ENCODE measurements around the gene MIF4GD. TPM values are rescaled to one million over a fixed set of nuclear protein-coding genes. Genes with fewer than 3 reads are reported as not detected.
"Not testable (repeated sequence)": the region's sequence is repeated elsewhere in the genome, so short reads cannot be mapped to it uniquely, and the experiment has no call there.

Gene MIF4GD
- total RNA-seq, 1 experiment from 2014 or later, result 8.6 TPM

DNA sequence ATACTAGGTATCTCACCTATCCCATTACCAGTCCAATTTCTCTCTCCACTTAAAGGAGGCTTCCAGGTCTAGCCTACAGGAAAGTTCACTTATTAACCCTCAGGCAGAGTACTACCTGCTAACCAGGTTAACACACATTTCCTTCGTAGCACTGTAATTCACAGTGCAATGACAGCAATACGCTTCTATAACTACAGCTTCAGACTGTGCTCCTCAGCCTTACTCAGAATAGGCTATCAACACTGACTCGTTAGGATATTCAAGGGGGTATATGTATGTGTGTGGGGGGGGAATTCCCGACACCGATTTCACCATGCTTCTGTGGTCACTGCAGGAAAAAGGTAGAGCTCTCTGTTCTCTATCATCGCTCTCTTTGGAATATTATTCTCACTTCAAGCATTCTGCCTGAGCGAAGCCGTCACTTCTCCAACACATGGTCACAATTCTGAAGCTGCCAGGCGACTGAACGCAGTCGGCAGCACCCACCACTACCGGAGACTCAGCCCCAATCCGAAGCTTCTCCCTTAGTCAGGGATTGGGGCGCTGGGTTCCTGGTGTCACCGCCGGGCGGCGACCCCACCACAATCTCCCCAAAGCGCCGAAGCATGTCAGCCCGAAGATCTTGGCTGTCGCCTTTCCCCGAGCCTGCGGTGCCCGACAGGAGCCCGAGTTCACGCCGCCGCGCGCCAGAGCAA is 10.2 kb downstream of the MIF4GD start:
- no peak for DNase-seq (ENCODE audit: low read depth)

DNA sequence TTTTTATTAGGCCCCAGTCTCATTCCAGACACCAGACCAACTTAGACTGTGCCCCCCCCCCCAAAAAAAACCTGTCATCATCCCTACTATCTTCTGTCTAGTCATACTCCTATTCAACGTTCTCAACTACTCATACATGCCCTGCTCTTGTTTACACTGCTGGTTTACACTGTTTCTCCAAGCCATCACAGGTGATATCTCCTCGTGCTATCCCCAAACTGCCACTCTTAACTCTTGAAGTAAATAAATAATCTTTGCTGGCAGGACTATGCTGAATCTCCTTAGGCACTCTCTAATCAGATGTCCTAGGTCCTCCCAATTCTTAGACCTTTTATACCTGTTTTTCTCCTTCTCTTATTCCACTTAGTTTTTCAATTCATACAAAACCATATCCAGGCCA is 13.8 kb downstream of the MIF4GD start:
- not testable (repeated sequence) for DNase-seq (ENCODE audit: low read depth)

DNA sequence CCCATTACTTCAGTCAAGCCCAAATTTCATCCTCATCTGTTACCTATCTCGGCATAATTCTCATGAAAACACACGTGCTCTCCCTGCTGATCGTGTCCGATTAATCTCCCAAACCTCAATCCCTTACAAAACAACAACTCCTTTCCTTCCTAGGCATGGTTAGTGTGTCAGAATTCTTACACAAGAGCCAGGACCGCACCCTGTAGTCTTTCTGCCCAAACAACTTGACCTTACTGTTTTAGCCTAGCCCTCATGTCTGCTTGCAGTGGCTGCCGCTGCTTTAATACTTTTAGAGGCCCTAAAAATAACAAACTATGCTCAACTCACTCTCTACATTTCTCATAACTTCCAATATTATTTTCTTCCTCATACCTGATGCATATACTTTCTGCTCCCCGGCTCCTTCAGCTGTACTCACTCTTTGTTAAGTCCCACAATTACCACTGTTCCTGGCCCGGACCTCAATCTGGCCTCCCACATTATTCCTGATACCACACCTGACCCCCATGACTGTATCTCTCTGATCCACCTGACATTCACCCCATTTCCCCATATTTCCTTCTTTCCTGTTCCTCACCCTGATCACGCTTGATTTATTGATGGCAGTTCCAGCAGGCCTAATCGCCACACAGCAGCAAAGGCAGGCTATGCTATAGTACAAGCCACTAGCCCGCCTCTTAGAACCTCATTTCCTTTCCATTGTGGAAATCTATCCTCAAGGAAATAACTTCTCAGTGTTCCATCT is 14.9 kb downstream of the MIF4GD start:
- not testable (repeated sequence) for DNase-seq (ENCODE audit: low read depth)

DNA sequence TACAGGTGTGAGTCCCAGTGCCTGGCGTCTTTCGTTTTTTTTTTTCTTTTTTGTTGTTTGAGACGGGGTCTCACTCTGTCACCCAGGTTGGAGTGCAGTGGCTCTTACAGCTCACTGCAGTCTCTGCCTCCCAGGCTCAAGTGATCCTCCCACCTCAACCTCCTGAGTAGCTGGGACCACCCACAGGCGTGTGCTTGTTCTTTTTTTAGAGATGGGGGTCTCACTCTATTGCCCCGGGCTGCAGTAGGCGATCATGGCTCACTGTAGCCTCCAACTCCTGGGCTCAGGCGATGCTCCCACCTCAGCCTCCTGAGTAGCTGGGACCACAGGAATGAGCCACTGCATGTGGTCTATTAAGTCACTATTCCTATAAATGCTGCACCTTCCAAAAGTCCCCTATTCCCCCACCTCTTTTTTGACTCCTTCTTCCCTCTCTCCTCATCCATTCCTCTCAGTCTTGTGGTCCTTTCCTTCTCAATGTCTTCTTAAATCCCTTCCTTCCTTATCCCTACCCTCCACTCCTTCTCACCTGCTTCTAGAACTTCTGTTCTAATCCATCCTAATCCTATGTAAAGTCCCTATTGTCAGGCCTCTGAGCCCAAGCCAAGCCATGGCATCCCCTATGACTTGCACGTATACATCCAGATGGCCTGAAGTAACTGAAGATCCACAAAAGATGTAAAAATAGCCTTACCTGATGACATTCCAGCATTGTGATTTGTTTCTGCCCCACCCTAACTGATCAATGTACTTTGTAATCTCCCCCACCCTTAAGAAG is 18.8 kb downstream of the MIF4GD start:
- no peak for DNase-seq (ENCODE audit: low read depth)

DNA sequence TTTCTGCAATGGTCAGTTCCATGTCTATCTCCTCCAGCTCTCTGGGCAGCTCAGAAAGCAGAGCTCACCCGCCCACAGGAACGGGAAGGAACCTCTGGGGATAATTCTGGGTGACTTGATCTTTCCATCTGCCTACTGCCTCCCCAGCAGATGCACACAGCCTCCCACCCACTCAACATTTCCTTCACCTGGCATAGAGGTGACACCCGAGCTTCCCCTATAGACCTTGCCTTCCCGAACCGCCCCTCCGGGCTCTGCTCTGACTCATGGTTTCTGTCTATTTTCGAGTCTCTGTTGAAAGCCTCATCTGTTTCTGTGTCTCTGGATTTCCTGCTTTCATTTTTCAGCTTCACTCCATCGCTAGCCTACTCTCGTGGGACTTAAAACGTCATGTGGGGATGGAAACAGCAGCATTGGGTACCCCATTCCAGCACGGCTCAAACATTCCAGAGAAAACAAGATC is 21.0 kb downstream of the MIF4GD start:
- DNase-seq (ENCODE audit: low read depth), result peak; percentile 85

DNA sequence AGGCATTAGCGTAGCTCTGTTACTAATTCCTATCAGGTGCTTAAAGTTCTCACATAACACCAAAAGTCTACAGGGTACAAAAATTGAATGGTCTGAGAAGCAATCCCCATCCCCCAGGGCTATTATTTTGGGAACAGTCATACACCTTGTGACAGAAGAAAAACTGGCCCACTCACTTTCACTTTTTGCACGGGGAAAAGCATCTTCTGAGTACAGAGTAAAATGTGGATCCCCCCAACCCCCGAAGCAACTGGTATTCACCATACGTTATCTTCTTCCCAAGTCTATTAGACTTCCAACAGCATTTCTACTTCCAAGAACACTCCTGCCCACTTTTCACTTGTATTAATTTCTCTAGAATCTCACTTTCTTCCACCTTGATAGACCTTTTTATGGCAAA is 21.5 kb downstream of the MIF4GD start:
- DNase-seq (ENCODE audit: low read depth), result no peak

DNA sequence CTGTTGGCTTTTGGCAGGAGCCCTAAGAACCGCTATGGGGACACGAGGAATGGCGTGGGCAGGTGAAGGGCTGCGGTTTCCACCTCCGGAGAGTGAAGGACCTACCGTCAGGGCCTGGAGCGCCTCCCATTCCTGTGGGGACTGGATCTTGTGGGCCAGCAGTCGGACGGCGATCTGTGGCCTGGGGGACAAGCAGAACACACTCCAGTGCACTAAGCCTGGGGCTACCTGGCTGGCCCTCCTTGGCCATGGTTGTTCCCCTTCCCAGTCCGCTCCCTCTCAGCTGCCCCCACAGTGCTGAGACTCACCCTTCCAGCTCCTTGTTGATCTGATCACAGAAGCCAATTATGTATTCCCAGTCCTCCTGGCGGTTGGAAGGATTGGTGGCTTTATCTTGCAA is 24.6 kb downstream of the MIF4GD start:
- no peak for DNase-seq (ENCODE audit: low read depth)

DNA sequence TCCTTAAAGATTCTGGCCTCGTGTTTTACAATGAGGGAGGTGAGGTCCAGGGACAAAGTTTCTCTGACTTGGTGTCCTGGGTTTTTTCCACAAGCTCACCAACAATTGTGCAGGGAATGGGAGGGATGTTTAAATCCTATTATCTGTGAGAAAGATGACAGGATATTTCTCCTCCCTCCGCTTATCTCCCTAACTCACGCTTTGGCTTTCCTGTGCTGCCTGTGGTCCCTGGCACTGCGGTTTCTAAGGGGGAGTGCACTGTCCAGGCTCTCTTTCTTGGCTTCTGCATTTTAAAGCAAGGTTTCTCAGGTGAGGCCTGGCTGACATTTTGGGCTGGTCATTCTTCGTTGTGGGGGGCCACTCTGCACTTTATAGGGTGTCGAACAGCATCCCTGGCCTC is 26.0 kb downstream of the MIF4GD start:
- DNase-seq (ENCODE audit: low read depth), result no peak

DNA sequence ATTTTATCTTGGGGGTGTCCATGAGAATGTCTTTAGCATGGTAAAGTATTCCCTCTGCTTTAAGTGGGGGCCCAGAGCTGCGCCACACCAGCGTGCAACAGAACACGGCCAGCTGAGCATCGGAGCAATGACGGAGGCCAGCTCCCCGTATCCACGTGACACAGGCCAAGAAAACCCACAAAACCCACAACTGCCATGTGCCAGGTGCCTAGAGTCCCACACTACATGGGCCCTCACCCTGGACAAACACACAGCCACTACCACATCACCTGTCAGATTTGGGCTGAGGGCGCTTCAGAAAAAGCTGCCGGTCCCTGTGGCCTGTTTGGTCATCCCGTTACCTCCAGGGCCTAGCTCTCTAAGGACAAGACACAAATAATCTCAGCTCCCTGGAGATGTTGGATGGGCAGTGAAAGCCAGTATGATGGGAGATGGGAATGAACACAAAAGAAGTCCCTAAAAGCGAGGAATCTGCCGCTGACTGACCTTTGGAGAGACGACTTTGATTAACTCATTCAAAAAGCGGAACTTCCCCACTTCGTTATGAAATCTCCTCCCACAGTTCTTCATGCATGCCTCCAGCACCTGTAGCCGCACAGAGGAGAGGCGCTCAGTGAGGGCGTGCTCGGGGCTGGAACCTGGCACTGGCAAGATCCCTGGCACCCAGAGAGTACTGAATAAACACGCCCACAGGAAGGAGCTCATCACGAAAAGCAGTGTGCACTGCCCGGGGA is 26.7 kb downstream of the MIF4GD start:
- no peak for DNase-seq (ENCODE audit: low read depth)

DNA sequence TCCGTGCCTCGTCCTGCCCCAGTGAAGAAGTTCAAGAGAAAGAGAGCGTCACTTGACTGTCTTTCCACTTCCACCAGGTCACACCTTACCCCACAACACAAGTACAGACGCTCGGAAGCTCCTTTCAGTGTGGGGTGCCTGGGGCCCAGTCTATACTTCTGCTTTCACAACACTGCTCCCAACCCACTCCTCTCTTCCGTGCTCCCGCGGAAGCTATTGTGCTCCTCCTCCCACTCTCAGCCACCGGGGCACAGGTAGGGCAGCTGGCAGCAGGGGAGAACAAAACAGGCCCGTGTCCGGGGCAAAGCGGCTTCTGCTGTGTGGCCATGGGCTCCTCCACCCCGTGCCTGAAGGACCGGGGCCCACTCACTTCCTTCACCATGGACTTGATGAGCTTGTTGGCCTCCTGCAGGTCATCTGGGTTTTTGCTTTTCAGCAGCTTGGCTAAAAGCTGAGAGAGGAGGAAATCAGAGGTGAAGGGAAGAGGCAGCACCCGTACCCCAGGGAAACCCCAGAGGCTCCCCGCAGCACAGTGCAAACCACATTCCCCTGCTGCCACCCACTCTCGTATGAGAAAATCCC is 28.5 kb downstream of the MIF4GD start:
- DNase-seq (ENCODE audit: low read depth), result no peak

DNA sequence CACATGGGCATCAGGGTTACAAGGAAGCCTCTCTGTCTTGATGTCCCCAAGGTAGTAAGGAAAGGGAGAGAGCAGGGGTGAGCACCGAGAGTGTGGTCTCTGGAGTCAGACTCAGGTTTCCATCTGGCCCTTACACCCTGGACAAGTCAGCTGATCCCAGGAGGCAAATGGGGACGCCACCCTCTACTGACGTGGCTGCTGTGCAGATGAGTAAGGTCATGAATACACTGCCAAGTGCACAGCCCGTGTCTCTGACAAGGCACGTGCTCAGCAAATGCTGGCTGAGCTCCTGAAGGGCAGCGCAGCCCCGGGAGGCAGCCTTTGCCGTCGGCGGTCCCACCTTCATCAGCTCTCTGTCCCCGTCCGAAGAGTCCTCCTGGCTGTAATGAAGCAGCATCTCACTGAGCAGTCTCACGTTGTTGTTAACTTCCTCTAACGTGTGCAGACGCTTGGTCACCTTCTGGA is 29.0 kb downstream of the MIF4GD start:
- peak; percentile 87 for DNase-seq (ENCODE audit: low read depth)

DNA sequence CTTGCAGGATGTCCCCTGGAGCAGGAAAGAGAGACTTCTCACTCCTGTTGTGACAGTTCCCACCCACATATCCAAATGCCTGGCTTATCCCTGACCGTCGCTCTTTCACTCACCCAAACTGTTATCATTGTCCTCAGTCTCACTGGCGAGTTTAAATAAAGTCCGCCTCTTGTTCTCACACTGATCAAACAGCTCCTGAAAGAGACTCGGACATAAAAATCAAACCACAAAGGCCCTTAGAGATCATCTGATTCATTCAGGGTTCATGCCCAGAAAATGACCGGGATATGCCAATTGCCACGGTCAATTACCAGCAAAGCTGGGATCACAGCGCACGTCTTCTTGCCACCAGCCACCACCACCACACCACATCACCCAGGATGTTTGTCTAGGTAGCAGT is 29.5 kb downstream of the MIF4GD start:
- peak; percentile 80 for DNase-seq (ENCODE audit: low read depth)

DNA sequence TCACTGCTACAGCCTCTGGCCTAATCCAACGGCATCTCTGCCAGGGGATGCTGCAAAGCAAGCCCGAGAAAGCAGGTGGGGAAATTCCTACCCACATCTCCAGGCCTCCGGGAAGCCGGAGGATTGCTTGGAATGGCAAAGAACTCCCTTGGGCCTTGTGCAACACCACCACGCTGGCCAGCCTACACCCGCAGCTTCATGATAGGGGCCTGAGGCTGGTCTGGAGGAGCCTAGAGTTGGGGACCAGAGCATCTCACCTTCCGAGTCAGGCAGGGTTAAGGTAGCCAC is 29.9 kb downstream of the MIF4GD start:
- peak; percentile 75 for DNase-seq (ENCODE audit: low read depth)

DNA sequence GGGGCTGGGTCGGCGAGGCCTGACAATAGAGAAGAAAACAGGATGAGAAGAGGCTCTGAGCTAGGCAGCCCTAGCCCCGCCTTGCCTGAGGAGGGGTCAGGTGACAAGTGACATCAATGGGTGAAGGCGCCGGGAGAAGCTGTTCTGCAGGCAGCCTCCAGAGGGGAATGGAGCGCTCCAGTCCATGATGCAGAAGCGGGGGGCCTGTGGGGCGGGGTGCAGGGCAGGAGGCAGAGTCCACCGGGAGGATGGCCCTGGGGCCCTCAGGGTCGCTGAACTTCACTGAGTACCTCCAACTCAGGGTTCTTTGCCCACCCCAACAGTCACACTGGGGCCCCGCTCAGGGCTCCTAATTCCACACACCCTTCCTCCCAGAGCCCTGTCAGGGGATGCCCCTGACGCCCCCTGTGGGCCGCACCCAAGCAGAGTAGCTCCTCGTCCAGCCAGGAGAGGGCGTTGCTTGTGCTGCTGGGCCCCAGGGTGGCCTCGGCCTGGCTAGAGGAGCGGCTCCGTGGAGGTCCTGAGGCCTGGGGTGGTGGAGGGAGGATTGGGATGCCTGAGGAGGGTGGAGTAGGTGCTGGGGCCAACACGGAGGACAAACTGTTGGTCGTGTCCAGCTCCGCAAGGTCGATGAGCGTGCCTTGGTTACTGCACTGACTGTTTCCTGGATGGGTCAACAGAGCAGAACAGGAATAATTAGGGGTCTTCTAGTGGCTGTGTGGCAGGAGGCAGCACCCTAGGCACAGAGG is 30.5 kb downstream of the MIF4GD start:
- peak; percentile 39 for DNase-seq (ENCODE audit: low read depth)

DNA sequence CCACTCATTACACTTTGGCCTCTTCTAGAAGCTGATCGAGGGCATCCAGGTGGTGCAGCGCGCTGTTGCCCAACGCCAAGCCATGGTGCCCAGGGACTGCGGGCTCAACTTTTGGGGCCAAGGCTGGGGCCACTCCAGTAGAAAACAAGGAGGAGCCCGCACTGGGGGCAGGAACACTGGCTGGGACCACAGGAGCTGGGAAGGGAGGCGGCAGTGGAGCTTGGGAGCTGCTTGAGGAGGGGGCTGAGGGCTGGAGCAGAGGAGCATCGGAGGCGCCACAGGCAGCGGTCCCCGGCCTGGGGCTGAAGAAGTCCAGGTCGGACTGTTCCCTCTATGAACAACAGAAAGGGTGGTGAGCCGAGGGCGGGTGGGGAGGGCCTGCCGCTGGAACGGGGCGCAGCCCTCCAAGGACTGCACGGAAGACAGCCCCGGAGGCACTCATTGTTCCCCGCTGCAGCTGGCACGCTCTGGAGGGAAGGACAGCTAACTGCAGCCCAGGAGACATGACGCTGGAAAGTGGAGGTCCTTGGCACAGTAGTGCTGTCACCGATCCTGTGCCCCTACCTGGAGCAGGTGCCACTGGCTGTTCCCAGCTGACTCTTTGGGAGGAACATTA is 31.1 kb downstream of the MIF4GD start:
- DNase-seq (ENCODE audit: low read depth), result no peak

DNA sequence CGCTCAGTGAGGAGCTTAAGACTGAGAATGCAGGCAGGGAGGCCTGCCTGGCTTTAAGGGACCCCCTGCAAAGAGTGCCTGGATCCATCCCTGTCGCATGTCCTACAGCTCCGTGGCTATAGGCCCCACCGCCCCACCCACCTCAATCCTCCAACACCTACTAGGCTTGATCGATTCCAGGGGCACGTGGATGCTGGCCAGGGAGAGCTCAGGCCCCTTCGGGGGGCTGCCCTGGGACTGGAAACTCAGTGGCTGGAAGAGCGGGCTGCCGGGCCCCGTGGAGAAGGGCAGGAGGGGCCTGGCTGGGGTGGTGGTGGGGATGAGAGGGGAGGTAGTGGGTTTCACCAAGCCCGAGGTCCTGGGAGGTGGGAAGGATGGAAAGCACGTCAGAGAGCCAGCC is 31.8 kb downstream of the MIF4GD start:
- no peak for DNase-seq (ENCODE audit: low read depth)

DNA sequence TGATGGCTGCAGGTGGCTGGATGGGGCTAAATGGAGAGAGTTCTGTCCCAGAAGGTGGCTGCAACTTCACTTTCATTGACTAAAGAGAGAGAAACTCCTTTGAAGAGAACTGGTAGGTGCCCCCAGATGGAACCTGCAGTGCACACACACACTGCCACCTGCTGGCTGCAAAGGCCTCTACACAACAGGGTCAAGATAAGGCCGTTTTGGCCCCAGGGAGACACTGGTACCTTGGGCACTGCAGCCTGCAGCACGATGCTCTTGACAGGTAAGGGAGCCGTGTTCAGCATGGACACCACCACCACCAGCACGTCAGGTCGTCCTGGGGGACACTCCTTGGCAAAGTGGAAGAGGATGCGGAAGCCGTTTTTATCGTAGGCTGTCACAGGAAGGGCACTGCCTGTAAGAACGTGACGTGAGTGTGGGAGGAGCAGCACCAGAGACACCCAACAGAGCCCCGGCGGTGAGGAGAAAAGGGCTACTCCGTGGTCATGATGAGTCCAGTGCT is 32.3 kb downstream of the MIF4GD start:
- DNase-seq (ENCODE audit: low read depth), result peak; percentile 61

DNA sequence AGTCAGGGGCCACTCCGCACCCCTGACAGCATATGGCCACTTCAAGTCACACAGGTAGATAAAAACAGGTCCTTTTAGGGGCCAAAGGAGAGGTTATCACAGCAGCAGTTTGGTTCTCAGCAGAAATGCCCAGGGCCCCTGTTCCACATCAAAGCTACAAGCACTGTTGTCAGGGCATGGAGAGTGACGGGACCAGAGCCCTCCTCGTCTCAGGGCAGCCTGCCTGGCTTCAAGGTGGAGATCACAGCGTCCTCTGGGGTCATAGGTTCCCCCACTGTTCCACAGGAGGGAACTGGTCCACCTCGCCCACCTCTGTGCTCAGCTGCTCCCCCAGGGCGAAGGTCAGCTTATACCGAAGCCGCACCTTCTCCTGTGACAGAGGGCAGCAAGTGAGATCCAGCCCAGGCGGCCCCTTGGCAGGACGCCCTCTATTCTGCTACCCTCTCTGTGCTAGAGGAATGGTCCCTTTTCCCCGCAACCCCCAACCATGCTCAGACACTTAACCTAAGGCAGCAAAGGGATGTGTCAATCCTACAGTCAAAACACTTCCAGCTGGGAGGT is 32.9 kb downstream of the MIF4GD start:
- no peak for DNase-seq (ENCODE audit: low read depth)

DNA sequence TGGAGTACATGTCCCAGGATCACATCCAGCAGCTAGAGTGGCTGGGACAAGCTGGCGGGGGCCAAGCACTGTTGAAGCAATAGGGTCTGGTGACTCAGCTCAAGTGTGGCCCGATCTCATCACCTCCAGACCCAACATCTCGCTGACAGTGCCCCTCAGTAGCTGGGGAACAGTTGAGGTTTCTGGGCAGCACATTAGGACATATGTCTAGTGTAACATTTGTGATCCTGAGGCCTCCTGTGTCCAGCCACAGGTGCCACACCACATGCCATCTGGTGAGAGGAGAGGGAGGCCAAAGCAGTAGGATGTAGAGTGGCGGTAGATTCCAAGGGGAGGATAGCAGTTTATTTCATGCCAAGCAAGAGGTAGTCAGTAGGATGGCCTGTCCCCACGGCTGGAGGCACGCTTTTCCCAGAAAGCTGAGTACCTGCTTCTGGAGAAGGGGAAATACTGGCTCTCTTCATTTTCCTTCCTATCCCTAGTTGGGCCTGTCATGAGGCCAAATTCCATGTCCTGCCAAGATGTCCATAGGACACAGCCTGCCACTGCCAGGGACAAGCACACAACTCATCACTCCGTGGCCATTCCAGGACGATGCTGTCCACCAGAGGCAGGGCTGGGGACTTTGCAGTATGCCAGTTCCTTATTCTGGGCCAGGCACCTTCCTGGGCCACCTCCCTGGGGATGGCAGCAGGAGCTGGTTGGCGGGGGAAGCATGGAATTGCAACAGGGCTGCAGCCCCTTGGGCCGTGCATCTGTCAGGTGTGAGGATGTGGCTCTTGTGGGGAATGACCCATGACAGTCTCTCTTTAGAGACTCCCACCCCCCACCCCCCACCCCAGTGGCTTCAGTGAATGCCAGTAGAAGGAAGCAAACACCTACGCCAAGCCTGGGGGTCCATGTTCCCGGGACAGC is 33.7 kb downstream of the MIF4GD start:
- no peak for DNase-seq (ENCODE audit: low read depth)

All from LHCN-M2 (cell line).